Measurements from ENCODE around the gene SLC23A3. TPM values are rescaled to one million over a fixed set of nuclear protein-coding genes. Genes with fewer than 3 reads are reported as not detected.

Gene SLC23A3
- polyA plus RNA-seq, 3 donors, result 1.1 TPM; not detected in 2

DNA sequence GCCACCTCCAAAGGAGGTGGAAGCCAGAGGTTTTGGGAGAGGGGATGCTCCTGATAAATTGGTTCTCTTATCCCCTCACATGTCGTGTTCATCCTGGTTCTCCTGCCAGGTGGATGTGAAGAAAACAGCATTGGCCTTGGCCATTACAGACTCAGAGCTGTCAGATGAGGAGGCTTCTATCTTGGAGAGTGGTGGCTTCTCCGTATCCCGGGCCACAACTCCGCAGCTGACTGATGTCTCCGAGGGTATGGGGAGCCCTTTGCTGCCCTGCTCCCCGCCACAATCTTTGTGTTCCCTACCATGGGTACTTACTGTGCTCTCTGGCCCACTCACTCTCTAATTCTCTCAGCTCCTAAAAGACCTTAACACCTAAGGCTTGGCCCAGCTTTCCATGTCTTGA is 11.7 kb upstream of the SLC23A3 start:
- Histone ChIP-seq H3K4me2 (replicated peaks; ENCODE audit: extremely low read depth, low read length, poor library complexity, severe bottlenecking) (no peak overlapping the region), H3K36me3 (replicated peaks in 1 of 2; ENCODE audit: control insufficient read depth in 1 of 2, insufficient read depth in 2 of 2, low read length in 2 of 2) (peaks cover 51 to 72% of the 10 kb centered on the region in 2 donors)
- TF ChIP-seq, protein P1, sequence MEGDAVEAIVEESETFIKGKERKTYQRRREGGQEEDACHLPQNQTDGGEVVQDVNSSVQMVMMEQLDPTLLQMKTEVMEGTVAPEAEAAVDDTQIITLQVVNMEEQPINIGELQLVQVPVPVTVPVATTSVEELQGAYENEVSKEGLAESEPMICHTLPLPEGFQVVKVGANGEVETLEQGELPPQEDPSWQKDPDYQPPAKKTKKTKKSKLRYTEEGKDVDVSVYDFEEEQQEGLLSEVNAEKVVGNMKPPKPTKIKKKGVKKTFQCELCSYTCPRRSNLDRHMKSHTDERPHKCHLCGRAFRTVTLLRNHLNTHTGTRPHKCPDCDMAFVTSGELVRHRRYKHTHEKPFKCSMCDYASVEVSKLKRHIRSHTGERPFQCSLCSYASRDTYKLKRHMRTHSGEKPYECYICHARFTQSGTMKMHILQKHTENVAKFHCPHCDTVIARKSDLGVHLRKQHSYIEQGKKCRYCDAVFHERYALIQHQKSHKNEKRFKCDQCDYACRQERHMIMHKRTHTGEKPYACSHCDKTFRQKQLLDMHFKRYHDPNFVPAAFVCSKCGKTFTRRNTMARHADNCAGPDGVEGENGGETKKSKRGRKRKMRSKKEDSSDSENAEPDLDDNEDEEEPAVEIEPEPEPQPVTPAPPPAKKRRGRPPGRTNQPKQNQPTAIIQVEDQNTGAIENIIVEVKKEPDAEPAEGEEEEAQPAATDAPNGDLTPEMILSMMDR (IDR thresholded peaks at IDR 0.05), result no peak

DNA sequence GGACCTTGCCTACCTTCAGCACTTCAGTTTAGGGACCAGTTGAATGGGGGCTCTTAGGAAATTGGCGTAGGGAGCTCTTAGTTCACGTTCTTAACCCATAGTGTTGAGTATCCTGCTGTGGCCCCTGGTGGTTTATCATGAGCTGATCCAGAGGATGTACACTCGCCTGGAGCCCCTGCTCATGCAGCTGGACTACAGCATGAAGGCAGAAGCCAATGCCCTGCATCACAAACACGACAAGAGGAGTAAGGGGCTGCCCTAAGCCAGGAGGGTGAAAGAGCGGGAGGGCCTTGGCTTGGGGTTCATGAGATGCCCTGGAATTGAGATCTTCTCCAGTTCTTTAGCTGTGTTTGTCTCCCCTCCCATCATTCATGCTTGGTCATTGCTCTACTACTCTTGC is 11.1 kb upstream of the SLC23A3 start:
- Mint-ChIP-seq H3K9me3 (peaks cover 0 to 2% (median 0%) of the 10 kb centered on the region in 7 donors), H3K27ac (peak overlapping the region in 3 of 7 donors; percentile 9 to 63 (median 60)), H3K4me1 (peaks cover 51% of the 10 kb centered on the region), H3K36me3 (peaks cover 54 to 64% of the 10 kb centered on the region in 2 donors), H3K4me3 (no peak overlapping the region), H3K27me3 (ENCODE audit: low read depth in 3 of 3) (peaks cover 0 to 3% (median 0%) of the 10 kb centered on the region in 3 donors)
- WGBS (ENCODE audit: insufficient coverage), result 85% methylated on average over 3 of the region's 5 CpGs
- H3K27me3 ChIP-seq (ENCODE audit: control insufficient read depth in 2 of 2, insufficient read depth in 2 of 2, low read length in 2 of 2), result no peaks in the 10 kb centered on the region
- TF ChIP-seq, protein P1 (IDR thresholded peaks at IDR 0.05), result no peak
- intact Hi-C loops (cut with micrococcal nuclease), result no loop called here
- H3K4me1 ChIP-seq (ENCODE audit: control insufficient read depth in 1 of 2, insufficient read depth in 2 of 2, low read length in 2 of 2), result peaks cover 40 to 61% of the 10 kb centered on the region in 2 donors
- H3K4me3 ChIP-seq (replicated peaks in 1 of 3; ENCODE audit: low read depth in 2 of 3, low read length in 3 of 3), result no peak overlapping the region
- peaks cover 51 to 68% of the 10 kb centered on the region in 2 donors for H3K36me3 ChIP-seq (replicated peaks in 1 of 2; ENCODE audit: control insufficient read depth in 1 of 2, insufficient read depth in 2 of 2, low read length in 2 of 2)
- H3K9me3 ChIP-seq (replicated peaks in 1 of 2; ENCODE audit: control insufficient read depth in 1 of 2, insufficient read depth in 1 of 2, low read length in 2 of 2), result no peaks in the 10 kb centered on the region
- H2AFZ ChIP-seq (ENCODE audit: insufficient read depth, low read depth, low read length, poor library complexity, severe bottlenecking), result no peak overlapping the region
- H3K79me2 ChIP-seq (ENCODE audit: insufficient read depth, low read length), result peaks cover 39% of the 10 kb centered on the region
- H3K27ac ChIP-seq (ENCODE audit: low read depth in 1 of 2, low read length in 2 of 2), result peak overlapping the region in 1 of 2 donors; percentile 58
- no peak overlapping the region for H3K4me2 ChIP-seq (replicated peaks; ENCODE audit: extremely low read depth, low read length, poor library complexity, severe bottlenecking)
- peaks cover 57% of the 10 kb centered on the region for H4K20me1 ChIP-seq (ENCODE audit: insufficient read depth, low read length)
- no peak overlapping the region for H3K9ac ChIP-seq (ENCODE audit: insufficient read depth, low read length, poor library complexity, severe bottlenecking)
- no peak for DNase-seq

More for the DNA sequence above, 11.7 kb upstream of the SLC23A3 start:
- H3K4me1 ChIP-seq (ENCODE audit: control insufficient read depth in 1 of 2, insufficient read depth in 2 of 2, low read length in 2 of 2), result peaks cover 37 to 55% of the 10 kb centered on the region in 2 donors
- peak overlapping the region; percentile 6 to 58 for H3K27ac ChIP-seq (ENCODE audit: low read depth in 1 of 2, low read length in 2 of 2)
- no peak overlapping the region for H3K9ac ChIP-seq (ENCODE audit: insufficient read depth, low read length, poor library complexity, severe bottlenecking)
- peaks cover 0 to 3% (median 0%) of the 10 kb centered on the region in 3 donors for H3K27me3 Mint-ChIP-seq (ENCODE audit: low read depth in 3 of 3)
- H3K4me3 Mint-ChIP-seq, result no peak overlapping the region
- H4K20me1 ChIP-seq (ENCODE audit: insufficient read depth, low read length), result peaks cover 57% of the 10 kb centered on the region
- H3K9me3 Mint-ChIP-seq, result peaks cover 0 to 2% (median 0%) of the 10 kb centered on the region in 7 donors
- peak overlapping the region in 2 of 7 donors; percentile 43 to 69 for H3K27ac Mint-ChIP-seq
- intact Hi-C loops (cut with micrococcal nuclease), result no loop called here
- no peak overlapping the region for H2AFZ ChIP-seq (ENCODE audit: insufficient read depth, low read depth, low read length, poor library complexity, severe bottlenecking)
- no peak overlapping the region for H3K4me3 ChIP-seq (replicated peaks in 1 of 3; ENCODE audit: low read depth in 2 of 3, low read length in 3 of 3)
- no peaks in the 10 kb centered on the region for H3K9me3 ChIP-seq (replicated peaks in 1 of 2; ENCODE audit: control insufficient read depth in 1 of 2, insufficient read depth in 1 of 2, low read length in 2 of 2)
- no peaks in the 10 kb centered on the region for H3K27me3 ChIP-seq (ENCODE audit: control insufficient read depth in 2 of 2, insufficient read depth in 2 of 2, low read length in 2 of 2)
- peaks cover 54 to 66% of the 10 kb centered on the region in 2 donors for H3K36me3 Mint-ChIP-seq
- H3K79me2 ChIP-seq (ENCODE audit: insufficient read depth, low read length), result peaks cover 33% of the 10 kb centered on the region
- H3K4me1 Mint-ChIP-seq, result peaks cover 49% of the 10 kb centered on the region
- WGBS (ENCODE audit: insufficient coverage), result 98% methylated on average over 5 of the region's 6 CpGs
- DNase-seq, result no peak
